HG03571 (cell line): ENCODE results near the gene ZNF790.

Experiments
- ATAC-seq: cut with Tn5 transposase; IDR thresholded peaks from one replicate; pipeline ENCODE4 v1.9.1; 2021; ENCODE audit not compliant: unreplicated experiment

ZNF790 gene

GRCh38 chr19:36772311-36773222 is 65.6 kb downstream of the ZNF790 start, which contains the start of gene ZNF850:
Gene ZNF850, minus strand, starts transcription at chr19:36772807. Its CDS starts 10,201 bp downstream, at chr19:36762606.
- ATAC-seq = peak; percentile 80

GRCh38 chr19:36771261-36772231 is 66.6 kb downstream of the ZNF790 start:
- ATAC-seq = no peak
